ENCODE data around the gene RARA.

DNA sequence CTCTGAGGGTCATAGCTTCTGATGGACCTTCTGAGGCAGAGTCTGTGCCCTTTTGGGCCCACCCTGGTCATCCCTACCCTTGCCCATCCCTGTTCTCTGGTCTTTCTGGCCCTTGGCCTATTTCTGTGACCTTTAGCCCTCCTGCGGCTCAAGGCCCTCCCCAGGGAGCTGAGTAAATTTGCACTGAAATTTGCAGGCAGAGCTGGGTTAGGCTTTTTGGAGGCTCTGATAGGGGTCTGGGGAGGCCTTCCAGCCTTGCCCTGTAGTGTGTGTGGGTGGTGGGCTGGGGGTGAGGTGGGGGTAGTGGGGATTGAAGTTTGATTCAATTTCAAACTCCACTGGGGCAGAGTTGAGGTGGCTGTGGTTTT lies 17.8 kb downstream of the RARA start:
- TF ChIP-seq, protein P1, sequence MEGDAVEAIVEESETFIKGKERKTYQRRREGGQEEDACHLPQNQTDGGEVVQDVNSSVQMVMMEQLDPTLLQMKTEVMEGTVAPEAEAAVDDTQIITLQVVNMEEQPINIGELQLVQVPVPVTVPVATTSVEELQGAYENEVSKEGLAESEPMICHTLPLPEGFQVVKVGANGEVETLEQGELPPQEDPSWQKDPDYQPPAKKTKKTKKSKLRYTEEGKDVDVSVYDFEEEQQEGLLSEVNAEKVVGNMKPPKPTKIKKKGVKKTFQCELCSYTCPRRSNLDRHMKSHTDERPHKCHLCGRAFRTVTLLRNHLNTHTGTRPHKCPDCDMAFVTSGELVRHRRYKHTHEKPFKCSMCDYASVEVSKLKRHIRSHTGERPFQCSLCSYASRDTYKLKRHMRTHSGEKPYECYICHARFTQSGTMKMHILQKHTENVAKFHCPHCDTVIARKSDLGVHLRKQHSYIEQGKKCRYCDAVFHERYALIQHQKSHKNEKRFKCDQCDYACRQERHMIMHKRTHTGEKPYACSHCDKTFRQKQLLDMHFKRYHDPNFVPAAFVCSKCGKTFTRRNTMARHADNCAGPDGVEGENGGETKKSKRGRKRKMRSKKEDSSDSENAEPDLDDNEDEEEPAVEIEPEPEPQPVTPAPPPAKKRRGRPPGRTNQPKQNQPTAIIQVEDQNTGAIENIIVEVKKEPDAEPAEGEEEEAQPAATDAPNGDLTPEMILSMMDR (IDR thresholded peaks at IDR 0.05 in 2 of 3, conservative IDR thresholded peaks at IDR 0.05 in 1 of 3; ENCODE audit: borderline replicate concordance in 1 of 3, insufficient read depth in 1 of 3, low read depth in 2 of 3, low read length in 2 of 3) = no peak
- TF ChIP-seq POLR2AphosphoS5 (IDR thresholded peaks at IDR 0.05; ENCODE audit: low read depth, low read length) (no peak), RAD21 (IDR thresholded peaks at IDR 0.05; ENCODE audit: low read depth) (no peak), YY1 (IDR thresholded peaks at IDR 0.05; ENCODE audit: extremely low read depth, insufficient replicate concordance, low read depth, low read length) (no peak), FOSL1 (IDR thresholded peaks at IDR 0.05; ENCODE audit: low read depth) (no peak), POLR2A (IDR thresholded peaks at IDR 0.05; ENCODE audit: borderline replicate concordance, extremely low read depth, insufficient read depth, insufficient read length) (no peak), REST (IDR thresholded peaks at IDR 0.05; ENCODE audit: low read depth) (no peak), MAX (IDR thresholded peaks at IDR 0.05) (no peak), EZH2 (IDR thresholded peaks at IDR 0.05) (no peak), EGR1 (IDR thresholded peaks at IDR 0.05; ENCODE audit: low read depth) (no peak), CBX3 (IDR thresholded peaks at IDR 0.05; ENCODE audit: low read depth) (no peak), TCF7L2 (IDR thresholded peaks at IDR 0.05; ENCODE audit: borderline replicate concordance, extremely low read depth, insufficient read depth, insufficient read length) (no peak)
- TF ChIP-seq, protein P2, sequence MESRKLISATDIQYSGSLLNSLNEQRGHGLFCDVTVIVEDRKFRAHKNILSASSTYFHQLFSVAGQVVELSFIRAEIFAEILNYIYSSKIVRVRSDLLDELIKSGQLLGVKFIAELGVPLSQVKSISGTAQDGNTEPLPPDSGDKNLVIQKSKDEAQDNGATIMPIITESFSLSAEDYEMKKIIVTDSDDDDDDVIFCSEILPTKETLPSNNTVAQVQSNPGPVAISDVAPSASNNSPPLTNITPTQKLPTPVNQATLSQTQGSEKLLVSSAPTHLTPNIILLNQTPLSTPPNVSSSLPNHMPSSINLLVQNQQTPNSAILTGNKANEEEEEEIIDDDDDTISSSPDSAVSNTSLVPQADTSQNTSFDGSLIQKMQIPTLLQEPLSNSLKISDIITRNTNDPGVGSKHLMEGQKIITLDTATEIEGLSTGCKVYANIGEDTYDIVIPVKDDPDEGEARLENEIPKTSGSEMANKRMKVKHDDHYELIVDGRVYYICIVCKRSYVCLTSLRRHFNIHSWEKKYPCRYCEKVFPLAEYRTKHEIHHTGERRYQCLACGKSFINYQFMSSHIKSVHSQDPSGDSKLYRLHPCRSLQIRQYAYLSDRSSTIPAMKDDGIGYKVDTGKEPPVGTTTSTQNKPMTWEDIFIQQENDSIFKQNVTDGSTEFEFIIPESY (IDR thresholded peaks at IDR 0.05; ENCODE audit: extremely low read depth, insufficient replicate concordance, low read length) = no peak

Data from HCT116 (cell line).